Cardiac muscle cell (in vitro differentiated cells and primary cell): ENCODE measurements around the gene GREM2. TPM values are rescaled to one million over a fixed set of nuclear protein-coding genes. Genes with fewer than 3 reads are reported as not detected.

Source experiments
- DNase-seq, 2 donors: peaks; one replicate each; pipeline versions ENCODE4 v3.0.0 to v3.0.0-alpha.2; 2010 to 2017; ENCODE audit warnings: low read depth in 1 of 2, low spot score in 1 of 2
- H3K27ac ChIP-seq: fragments of 200-600 bp; sonication (generic); 2 replicates; pipeline ENCODE4 v1.5.1; 2016
- H3K27me3 ChIP-seq: fragments of 200-600 bp; sonication (generic); 2 replicates; pipeline ENCODE4 v1.6.0; 2016; ENCODE audit warnings: control low read depth
- H3K36me3 ChIP-seq: fragments of 200-600 bp; sonication (generic); 2 replicates; pipeline ENCODE4 v1.5.1; 2016; ENCODE audit warnings: control low read depth
- H3K4me1 ChIP-seq: fragments of 200-600 bp; sonication (generic); 2 replicates; pipeline ENCODE4 v1.8.1; 2017; ENCODE audit warnings: low read depth, mild to moderate bottlenecking, mixed run types
- H3K4me3 ChIP-seq: fragments of 200-600 bp; sonication (generic); 2 replicates; pipeline ENCODE4 v1.5.1; 2016; ENCODE audit warnings: mild to moderate bottlenecking
- H3K9me3 ChIP-seq: fragments of 200-600 bp; sonication (generic); 2 replicates; pipeline ENCODE4 v1.5.1; 2017; ENCODE audit warnings: low read depth, mild to moderate bottlenecking, control low read depth
- polyA plus RNA-seq: library from polyadenylated mRNA; unstranded; fragments of >200 nt; fragmentation: Nextera tagmentation; extraction: Ambion mirVana; gene quantifications from 2 replicates; pipeline ENCODE4 v1.2.1, GENCODE V29; 2016
- total RNA-seq: library from RNA; depleted of rRNA; stranded (reverse); fragments of >200 nt; gene quantifications from 2 replicates; pipeline ENCODE4 v1.2.3, GENCODE V29; 2016
- TF ChIP-seq, protein P1 (sequence below): IDR thresholded peaks from 2 replicates; pipeline ENCODE4 v1.5.1; 2012; ENCODE audit warnings: low read depth, mild to moderate bottlenecking, low read length

GREM2 gene
- total RNA-seq (10.5 and 11.6 TPM in 2 replicates), polyA plus RNA-seq (13.0 and 17.2 TPM in 2 replicates)

DNA sequence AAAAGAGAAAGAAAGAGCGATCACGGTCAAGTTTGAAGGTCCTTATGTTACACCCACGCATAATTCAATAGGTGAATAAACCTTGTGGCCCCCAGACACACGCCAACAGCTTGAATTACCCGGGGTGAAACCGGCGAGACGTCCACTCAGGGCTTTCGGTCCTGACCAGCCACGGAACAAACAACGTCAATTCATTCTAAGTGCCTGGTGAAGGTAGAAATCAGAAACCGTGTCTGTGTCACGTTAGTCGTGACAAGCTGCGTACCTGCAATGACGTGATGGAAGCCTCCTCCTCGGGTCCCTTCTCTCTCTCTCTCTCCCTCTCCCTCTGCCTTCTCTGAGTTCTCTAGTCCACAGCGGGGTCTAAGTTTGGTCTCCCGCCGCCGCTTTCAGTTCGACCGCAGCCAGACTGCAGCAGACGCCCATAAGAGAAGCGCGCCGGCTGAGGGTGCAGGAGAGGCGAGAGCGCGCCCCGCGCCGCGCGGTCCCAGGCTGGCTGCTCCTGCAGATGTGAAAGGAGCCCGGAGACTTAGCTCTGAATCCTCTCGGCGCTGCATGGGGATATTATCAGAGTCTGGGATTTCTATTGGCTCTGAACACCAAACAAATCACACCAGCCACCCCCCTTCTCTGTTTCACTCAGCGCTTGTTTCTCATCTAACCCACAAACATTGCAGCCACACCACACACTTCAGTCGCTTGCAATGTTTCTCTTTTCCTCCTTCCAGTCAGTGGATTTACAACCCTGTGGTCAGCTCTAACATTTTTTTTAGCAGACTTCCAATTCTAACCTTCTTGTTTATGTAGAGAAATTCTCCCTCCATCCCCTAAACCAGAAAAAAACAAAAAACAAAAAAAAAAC is at the start of gene GREM2:
Gene GREM2 (minus strand): TSS at position 537 of the 862 bp plus-strand sequence. CDS start 118,680 bp downstream, outside the sequence.
- peak; percentile 58 to 86 for DNase-seq
- Histone ChIP-seq H3K36me3 (no peaks in the 10 kb centered on the region), H3K4me1 (peaks cover 28% of the 10 kb centered on the region), H3K27me3 (no peaks in the 10 kb centered on the region), H3K27ac (no peak within 1 kb of the TSS), H3K4me3 (peak within 1 kb of the TSS; percentile 74), H3K9me3 (no peaks in the 10 kb centered on the region)
- TF ChIP-seq, protein P1, sequence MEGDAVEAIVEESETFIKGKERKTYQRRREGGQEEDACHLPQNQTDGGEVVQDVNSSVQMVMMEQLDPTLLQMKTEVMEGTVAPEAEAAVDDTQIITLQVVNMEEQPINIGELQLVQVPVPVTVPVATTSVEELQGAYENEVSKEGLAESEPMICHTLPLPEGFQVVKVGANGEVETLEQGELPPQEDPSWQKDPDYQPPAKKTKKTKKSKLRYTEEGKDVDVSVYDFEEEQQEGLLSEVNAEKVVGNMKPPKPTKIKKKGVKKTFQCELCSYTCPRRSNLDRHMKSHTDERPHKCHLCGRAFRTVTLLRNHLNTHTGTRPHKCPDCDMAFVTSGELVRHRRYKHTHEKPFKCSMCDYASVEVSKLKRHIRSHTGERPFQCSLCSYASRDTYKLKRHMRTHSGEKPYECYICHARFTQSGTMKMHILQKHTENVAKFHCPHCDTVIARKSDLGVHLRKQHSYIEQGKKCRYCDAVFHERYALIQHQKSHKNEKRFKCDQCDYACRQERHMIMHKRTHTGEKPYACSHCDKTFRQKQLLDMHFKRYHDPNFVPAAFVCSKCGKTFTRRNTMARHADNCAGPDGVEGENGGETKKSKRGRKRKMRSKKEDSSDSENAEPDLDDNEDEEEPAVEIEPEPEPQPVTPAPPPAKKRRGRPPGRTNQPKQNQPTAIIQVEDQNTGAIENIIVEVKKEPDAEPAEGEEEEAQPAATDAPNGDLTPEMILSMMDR, result no peak

GRCh38 chr1:240658312-240658960 is 46.5 kb upstream of the GREM2 start:
- no peak for DNase-seq
- Histone ChIP-seq H3K4me1 (no peaks in the 10 kb centered on the region), H3K36me3 (no peaks in the 10 kb centered on the region), H3K27me3 (no peaks in the 10 kb centered on the region), H3K27ac (no peak overlapping the region), H3K9me3 (no peaks in the 10 kb centered on the region), H3K4me3 (no peak overlapping the region)
- TF ChIP-seq, protein P1, result no peak

GRCh38 chr1:240656531-240656930 is 44.6 kb upstream of the GREM2 start:
- Histone ChIP-seq H3K4me1 (no peaks in the 10 kb centered on the region), H3K36me3 (no peaks in the 10 kb centered on the region), H3K4me3 (no peak overlapping the region), H3K9me3 (no peaks in the 10 kb centered on the region), H3K27ac (no peak overlapping the region), H3K27me3 (no peaks in the 10 kb centered on the region)
- TF ChIP-seq, protein P1, result no peak
- DNase-seq, result no peak

DNA sequence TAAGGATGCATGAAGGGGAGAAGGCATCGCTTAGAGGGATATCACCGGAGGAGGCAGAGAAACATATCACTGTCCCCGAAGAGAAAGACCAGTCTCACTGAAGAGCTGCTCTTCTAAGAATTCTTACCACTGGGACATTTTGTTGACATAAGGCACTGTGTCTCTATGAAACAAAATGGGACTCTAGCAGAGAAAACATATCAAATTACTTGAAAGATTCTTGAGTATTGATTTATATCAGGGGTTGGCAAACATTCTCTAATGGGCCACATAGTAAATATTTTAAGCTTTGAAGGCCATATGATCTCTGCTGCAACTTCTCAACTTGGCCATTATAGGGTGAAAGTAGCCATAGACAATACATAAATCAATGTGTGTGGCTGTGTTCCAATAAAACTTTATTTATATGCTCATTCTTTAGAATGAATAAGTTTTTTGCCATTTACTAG is 41.0 kb upstream of the GREM2 start:
- Histone ChIP-seq H3K27ac (no peak overlapping the region), H3K36me3 (no peaks in the 10 kb centered on the region), H3K4me3 (no peak overlapping the region), H3K4me1 (no peaks in the 10 kb centered on the region), H3K27me3 (no peaks in the 10 kb centered on the region), H3K9me3 (no peaks in the 10 kb centered on the region)
- no peak for DNase-seq
- TF ChIP-seq, protein P1, result no peak

GRCh38 chr1:240652549-240652948 is 40.6 kb upstream of the GREM2 start:
- H3K27ac ChIP-seq, result no peak overlapping the region
- H3K36me3 ChIP-seq, result no peaks in the 10 kb centered on the region
- DNase-seq, result no peak
- no peak overlapping the region for H3K4me3 ChIP-seq
- TF ChIP-seq, protein P1, result no peak
- no peaks in the 10 kb centered on the region for H3K4me1 ChIP-seq
- no peaks in the 10 kb centered on the region for H3K27me3 ChIP-seq
- H3K9me3 ChIP-seq, result no peaks in the 10 kb centered on the region
